ENCODE measurements around the gene MICAL3.

MICAL3 gene

DNA sequence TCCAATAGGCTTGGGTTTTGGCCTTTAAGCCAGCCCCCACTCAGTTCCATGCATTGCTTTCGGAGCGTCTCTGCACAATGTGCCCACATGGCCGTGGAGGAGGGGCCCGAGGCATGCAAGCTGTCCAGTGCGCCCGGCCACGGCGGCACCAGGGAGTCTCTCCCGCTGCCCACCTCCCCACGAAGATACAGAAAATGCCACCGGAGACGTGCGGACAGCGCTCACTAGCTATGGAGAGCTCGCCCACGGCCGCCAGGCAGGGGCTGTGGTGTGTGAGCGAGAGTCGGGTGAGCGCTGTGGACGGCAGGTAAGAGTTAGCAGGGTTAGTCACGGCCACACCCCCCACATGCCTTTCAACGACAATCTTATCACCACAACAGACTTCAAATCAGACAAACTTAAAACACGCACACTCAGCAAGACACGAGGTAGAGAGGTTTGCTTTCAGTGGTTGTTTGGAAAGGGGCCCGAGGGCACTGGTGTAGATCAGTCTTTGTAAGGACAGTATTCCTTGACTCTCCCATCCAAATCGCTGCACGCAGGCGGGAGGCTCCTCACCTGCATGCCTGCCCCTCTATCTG lies 231.4 kb downstream of the MICAL3 start:
- no peak for DNase-seq (ENCODE audit: low spot score)

DNA sequence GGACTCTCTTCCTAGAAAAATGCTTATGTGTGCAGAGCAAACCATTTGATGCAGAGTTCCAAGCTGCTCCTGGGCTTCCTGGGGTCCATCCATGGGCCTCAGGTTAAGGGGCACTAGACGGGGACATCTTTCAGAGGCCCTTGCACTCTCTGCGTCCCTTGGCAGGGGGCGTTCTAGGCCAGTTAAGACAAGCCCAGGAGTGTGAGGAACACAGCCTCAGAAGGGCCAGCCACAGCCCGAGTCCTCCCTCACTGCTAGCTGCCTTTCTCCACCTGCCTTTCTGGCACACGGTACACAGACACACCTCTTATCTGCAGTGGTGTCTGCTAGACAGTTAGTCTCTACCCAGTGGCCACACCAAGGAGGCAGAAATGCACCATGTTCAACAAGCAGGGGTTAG lies 232.1 kb downstream of the MICAL3 start:
- DNase-seq (ENCODE audit: low spot score): no peak

DNA sequence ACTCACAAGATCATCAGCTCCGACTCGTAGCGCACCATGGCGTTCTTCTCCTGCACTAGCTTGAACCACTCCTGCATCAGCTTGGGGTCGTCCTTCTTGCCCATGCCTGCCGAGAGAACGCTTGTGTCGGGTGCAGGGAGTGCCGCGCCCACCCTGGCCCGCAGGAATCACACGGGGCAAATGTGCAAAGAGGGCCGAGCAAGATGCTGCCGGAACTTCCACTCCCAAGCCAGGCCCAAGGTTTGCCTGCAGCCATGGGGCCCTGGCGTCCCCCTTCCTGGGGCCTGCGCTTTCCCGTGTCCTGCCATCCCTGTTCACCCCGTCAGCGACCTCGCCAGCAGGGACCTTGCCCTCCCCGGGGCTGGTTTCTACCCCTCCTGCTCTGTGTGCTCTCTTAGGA lies 233.2 kb downstream of the MICAL3 start:
- no peak for DNase-seq (ENCODE audit: low spot score)

DNA sequence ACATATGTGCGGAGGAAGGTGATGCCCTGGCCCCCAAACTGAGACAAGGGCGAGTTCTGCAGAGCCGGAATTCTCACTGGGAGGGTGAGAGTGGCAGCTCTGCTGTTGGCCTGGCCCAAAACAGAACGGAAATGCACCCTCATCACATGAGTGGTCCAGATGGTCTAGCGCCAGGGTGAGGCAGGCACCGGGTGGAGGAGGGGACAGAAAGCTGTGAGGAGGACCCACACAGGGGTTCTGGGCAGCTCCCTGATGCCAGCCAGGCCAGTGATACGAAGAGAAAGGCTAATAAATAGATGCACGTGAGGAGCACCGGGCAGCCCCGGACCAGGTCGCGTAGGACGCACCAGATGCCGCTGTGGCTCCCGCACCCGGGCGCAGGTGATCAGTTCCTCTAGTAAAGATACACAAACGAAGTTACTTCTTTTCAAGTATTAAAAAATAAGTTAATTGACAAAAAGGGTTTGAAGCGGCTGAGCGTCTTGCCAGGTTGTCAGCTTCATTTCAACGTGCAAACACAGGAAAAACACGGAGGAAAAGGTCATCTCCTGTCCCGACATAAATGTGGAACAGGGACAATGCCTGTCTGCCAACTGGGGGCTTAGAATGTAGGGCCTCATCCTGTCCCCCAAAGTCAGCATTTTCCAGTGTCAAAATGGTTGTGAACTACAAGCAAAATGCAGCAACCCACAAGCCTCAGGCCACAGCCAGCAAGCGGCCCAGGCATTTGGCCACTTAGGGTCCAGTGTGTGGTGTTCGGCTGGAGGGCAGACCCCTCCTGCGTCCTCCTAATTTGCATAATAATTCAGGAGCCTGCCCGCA lies 234.8 kb downstream of the MICAL3 start:
- DNase-seq (ENCODE audit: low spot score): no peak

DNA sequence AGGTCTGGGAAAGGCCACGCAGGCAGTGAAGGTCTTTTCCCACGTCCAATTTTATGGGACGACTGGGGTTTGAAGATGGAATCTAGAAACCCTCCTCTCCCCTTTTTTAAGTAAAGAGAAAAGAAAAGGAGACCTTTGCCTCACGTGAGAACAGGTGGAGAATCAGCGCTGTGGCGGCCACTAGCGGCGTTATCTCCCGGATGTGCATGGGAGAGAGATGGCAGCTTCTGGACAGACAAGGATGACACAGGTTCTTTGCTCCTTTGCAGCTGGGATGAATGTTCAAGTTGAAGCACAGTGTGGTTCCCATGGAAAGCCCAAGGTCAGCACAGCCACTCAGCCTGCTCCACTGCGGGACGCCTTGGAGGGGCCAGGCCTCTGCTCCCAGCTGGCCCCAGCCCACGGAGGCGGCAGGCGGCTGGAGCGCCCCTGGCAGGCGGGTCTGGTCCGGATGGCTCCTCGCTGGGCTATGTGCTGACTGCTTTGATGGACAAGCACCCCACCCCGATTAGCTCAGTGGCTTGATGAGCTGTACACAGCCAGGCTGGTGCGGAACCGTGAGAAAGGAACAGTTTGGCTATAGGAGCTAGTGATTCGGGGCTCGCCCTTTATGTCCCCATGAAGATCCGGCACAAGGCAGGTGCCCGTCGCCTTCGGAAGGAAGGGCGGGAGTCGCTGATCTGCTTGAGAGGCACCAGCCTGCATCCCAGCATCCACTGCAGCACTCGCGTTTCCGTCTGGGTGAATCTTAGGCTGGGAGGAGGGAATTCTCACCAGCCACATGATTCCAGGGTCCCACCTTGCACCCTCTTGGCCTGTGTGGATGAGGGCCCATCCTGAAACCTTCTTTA lies 235.6 kb downstream of the MICAL3 start:
- no peak for DNase-seq (ENCODE audit: low spot score)

DNA sequence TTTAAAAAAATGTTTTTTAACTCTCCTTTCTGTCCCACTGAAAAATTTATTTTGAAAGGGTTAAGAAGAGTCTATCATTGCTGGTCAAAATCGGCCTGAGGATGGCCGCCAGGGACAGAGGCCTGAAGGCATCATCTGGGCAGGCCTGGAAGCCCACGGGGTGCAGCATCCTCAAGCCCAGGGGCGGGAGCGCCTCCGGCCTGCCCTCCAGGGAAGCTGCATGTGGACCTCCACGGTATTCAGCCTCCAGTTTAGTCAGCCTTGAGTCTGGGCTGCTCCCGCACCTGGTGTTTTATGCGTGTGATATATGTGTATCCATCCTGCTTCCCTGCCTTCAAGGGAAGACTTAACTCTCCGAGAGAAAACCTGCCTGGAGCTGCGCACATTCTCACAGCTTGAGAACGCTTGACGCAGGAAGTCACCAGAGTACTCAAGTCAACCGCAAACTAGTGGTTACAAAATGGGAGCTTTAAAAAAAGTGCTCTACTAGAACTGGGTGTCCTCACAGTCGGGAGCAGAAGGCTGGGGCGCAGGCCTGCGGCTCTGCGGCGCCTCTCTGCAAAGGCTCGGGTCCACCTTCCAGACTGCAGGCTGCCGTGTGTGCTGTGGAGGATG lies 236.5 kb downstream of the MICAL3 start:
- DNase-seq (ENCODE audit: low spot score): no peak

DNA sequence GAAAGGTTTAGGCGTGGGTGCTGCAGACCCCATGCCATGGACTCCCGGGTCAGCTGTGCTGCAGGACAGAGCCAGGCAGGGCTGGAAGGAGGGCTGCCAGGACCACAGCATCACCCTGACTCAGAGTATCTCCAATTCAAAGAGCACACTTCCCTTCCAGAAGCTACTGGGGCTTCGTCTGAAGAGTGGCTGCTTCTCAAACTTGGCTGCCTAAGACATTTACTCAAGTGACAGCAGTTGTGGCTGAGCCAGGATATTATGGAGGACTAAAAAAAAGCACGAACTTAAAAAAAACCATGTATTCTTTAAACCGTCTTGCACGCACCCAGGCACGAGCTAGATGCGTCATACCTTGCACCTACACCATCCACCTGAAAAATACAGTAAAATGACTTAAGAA lies 237.1 kb downstream of the MICAL3 start:
- DNase-seq (ENCODE audit: low spot score): no peak

DNA sequence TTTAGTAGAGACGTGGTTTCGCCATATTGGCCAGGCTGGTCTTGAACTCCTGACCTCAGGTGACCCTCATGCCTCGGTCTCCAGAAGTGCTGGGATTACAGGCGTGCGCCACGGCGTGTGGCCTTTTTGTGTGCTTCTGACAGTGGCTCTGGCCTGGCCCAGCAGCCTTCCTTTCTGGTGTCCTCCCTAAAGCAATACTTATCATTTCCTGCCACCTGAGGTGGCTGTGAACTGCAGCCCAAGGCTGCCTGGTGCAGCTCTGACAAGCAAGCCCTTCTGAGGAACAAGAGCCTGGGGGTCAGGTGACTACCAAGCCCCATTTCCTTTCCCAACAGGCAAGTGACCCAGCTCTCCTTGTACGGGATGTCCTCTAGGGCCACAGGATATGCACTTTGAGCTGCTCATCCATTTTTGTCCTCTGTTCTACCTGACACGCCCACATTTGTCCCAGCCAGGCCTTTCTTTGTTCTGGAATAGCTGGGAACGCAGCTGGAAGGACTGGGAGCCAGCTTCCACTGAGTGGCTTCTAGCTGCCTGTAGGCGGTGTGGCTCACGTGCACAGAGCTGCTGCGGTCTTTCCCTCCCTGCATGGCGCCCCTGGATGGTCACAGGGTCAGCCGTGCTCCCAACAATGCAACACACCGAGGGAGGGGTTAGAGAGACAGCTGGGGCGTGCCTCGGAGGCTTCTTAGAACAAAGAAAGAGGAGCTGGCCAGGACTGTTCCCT lies 237.8 kb downstream of the MICAL3 start:
- DNase-seq (ENCODE audit: low spot score): no peak

DNA sequence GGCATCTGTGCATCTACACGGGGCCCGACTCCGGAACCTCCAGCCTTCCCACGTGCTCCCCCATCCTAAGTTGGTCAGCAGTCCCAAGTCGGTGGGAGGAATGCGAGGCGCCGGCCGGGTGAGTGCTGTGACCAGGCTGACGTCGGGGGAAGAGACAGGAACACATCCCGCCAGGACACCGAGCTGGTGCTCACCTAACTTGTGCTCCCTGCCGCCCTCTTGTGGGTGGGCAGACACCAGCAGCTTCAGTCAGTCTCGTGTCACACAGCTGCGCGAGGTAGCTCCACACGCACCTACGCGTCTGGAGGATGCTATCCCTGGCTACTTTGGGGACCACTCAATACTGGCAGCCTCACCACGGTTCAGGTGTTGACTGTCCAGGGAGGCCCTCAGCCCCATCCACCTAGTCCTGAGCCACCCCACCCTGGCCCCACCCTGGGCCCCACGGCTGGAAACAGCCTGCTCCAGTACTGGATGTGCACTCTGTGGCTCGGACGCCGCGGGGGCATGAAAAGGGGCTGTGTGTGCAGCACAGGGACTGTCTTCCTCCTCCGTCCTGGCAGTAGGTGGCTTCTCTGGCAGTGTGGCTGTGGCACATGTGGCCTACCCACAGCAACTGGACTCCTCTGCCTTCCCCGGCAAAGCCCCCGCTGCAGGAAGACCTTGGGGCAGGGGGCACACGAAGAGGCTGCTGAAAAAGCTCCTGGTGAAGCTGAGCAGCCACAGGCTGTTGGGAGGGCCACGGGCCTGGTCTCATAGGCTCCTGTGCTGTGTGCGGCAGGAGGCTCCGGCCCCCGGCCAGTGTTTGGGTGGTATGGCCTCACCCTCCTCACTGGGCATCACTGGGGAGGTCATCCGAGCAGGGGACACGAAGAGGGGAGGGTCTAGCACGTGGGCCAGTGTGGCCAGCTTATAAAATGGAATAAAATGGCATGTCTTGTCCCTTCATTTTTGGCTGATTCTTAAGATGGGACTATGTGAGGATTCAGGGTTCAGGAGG lies 238.9 kb downstream of the MICAL3 start:
- DNase-seq (ENCODE audit: low spot score): no peak

DNA sequence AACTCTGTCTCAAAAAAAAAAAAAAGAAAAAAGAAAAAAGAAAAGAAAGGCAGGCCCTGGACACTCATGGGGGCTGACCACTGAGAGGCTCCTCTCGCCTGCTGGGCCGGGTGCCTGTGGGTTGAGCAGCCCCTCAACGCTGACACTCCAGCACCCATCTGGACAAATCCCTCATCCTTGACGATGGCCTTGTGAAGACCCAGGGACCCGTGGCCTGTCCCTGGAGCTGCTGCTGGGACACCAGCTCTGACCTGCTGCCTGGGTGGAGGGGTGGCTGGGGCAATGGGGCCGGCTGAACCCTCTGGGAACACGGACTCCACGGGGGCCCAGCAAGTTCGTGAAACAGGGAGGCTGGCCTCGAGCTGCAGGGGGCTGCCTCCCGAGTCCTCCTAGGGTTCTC lies 239.6 kb downstream of the MICAL3 start:
- no peak for DNase-seq (ENCODE audit: low spot score)

DNA sequence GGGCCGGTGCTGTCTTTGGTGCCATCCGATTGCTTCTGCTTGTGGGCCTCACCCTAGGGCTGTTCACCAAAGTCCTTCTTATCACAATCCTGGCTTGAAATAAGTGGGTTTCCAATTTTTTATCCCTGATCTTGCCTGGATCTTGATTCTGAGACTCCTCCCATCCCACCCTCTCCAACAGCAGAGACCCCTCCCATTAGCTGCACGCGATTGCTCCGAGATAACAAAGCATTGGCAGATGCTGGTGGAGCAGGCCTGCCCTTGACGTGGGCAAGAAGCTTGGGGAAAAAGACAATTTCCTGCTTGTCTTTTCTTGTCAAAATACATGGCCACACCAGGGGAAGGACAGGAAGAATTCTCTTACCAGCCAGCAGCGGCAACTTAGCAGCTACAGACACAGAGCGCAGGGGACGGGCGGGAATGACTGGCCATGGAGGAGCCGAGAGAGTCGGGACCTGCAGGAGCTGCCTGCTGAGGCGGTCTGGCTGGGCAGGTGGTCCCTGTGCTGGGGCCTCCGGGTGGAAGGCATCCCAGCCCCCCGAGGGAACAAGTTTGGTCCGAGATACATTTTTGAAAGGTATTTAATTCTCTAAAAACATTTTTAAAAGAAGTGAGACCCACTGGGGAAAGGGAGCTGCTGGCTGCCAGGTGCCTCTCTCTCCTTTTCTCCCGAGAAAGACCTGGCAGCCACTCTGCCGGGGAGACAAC lies 240.4 kb downstream of the MICAL3 start:
- DNase-seq (ENCODE audit: low spot score): no peak

DNA sequence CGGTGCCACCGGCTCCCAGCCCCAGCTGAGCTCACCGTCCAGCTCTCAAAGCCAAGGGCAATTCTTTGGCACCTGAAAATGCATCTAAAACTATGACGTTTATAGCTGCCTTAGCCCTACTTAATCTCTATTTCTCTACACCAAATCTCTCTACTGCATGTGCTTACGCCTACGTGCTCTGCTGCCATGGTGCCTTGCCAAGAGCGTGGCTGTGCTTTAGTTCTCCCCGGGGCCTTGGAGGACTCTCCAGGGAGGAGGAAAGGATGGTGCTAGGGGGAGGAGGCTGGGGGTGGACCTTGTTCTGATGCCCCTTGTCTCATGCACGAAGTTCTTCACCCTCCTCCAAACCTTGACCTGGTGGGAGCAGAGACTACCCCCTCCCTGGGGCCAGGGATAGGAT lies 241.0 kb downstream of the MICAL3 start:
- DNase-seq (ENCODE audit: low spot score): no peak

DNA sequence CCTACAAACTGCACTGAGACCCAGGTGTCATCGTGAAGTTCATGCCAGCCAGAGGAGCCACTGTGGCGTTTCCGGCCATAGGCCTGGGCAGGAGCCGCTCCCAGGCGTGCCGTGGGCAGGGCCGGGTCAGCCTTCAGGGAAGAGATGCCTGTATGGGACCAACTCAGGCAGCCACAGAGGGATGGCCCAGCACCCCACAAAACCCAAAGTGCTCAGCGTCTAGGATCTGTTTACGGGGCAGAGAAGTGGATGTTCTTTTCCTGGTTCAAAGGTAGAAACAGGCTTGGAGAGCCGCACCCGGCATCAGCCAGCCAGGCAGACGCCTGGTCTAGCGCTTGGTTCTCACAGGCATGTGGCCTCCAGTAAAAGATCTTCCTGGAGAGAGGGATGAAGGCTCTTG lies 241.7 kb downstream of the MICAL3 start:
- DNase-seq (ENCODE audit: low spot score): no peak

DNA sequence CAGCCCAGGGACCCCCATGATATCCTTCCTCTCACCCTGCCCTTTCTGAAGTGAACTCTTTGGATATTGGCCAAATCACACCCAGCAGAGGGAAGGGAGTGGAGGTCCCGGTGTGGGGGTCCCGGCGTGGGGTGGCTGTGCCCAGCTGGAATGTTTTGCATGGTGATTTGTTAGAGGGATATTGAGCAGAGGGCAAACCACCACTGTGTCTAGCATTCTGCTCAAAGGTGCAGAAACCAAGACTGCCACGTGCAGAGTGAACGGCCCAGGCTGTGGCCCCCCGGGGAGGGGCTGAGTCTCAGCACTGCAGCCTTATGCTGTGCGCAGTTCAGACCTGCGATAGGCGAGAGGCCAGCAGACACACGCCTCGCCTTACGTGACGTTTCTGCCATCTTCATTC lies 242.2 kb downstream of the MICAL3 start:
- no peak for DNase-seq (ENCODE audit: low spot score)

DNA sequence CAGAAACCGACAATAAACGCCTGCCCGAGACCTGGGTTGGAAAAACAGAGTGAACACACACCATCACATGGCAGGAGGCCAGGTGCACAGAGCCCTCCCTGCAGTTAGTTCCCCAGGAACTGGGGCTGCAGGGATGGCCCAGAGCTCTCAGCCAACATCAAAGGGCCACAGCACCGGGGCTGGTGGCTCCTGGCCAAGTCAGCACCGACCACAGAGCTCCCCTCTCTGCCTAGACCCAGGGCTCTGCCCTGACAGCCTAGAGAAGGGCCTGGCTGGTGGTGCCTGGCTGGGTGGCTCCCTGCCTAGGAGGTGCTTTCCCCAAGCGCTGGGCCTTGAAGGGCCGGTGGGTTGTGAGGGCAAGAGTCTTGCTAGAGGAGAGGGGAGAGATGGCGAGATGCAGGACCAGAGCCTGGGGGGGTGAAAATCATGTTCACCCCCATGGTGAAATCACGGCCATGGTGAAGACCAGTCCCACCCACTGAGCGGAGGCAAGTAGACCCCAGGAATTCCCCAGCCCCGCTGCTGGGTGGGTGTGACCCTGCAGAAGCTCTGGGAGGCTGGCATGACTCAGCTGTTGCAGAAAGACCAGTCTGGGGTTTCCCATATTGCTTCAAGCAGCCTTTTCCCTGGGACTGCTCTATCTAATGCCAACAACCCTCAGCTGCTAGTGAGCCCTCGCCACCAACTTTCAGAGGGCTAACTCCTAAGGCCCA lies 242.9 kb downstream of the MICAL3 start:
- no peak for DNase-seq (ENCODE audit: low spot score)

DNA sequence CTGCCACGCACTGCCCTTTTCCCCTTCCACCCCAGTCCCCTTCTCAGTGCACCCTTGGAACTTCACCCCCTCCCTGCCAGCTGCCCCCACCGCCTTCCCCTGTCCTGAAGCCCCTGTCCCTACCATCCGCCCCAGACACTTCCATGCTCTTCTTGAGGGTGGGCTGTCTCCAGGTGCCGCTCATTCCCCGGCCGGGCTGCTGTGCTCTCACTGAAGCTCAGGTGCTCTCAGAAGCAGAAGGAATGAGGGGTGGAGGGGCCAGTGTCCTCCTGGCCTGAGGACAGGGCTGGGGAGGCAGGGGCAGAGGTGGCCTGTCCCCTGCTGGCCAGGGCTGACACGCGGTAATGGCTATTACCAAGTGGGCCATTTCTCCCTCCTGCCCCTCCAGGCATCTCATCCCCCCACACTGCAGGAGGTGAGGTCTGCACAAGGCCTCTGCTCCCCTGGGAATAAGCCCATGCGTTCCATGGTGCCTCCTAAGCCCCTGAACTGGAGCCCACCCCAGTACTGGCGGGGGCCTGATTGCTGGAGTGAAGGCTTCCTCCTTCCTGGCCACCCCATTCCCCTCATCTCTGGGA lies 243.5 kb downstream of the MICAL3 start:
- no peak for DNase-seq (ENCODE audit: low spot score)

DNA sequence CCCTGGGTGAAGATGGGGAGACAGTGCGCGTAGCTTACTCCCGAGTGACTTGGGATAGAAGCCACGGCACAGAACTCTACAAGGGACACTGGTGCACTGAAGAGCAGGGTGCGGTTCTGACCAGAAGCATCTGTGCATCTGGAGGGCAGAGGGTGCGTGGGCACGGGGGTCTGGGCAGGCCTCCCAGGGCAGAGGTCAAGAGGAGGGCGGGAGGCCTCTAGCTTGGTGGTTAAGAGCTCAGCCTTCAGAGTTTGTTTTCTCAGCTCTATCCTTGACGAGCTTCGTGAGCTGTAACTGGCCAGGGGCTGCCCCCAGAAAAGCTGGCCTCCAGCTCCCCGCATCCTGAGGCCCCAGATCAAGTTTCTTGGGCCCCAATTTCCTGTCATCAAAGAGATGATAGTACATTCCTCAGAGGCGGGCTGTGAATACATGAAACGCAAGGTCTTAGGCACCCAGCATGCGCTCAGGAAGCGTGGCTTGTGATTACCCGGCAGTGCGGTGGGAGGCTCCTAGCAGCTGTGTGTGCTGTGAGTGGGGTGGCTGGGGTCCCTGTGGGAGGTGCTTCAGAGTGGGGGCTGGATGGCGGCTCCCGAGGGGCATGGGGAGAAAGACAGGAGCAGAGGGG lies 244.1 kb downstream of the MICAL3 start:
- DNase-seq (ENCODE audit: low spot score): no peak
